HEK293 (cell line): ENCODE measurements around the gene POLR1B.

Experiments used
- CTCF ChIA-PET: fragments of 350-600 bp; formaldehyde crosslinking; extraction: SDS; loops from one replicate; lab custom pipeline; 2021; ENCODE audit warnings: antibody characterized with exemption; lab: Yijun Ruan, JAX
- POLR2A ChIA-PET: fragments of 300-600 bp; formaldehyde crosslinking; extraction: SDS; loops from one replicate; lab custom pipeline; 2020; ENCODE audit warnings: antibody characterized with exemption, inconsistent platforms; lab: Yijun Ruan, JAX
- H3K27ac ChIP-seq: fragments of 200-500 bp; sonication (Bioruptor generic); 2 replicates; pipeline ENCODE4 v1.5.1; 2014; ENCODE audit warnings: low read depth, low read length, control low read depth, inconsistent platforms; ENCODE audit errors: extremely low read depth
- H3K36me3 ChIP-seq, 2 experiments: fragments of 200-500 bp in 1 of 2; sonication (Bioruptor generic) in 1 of 2; 1 replicate in 1 of 2; 2 replicates in 1 of 2; pipeline ENCODE4 v1.5.1; 2014 to 2017; ENCODE audit warnings: inconsistent platforms in 2 of 2, low read length in 2 of 2; ENCODE audit not compliant: control insufficient read depth in 2 of 2, insufficient read depth in 1 of 2
- H3K4me1 ChIP-seq: fragments of 200-500 bp; sonication (Bioruptor generic); 2 replicates; pipeline ENCODE4 v1.5.1; 2014; ENCODE audit warnings: mild to moderate bottlenecking, low read length, inconsistent platforms; ENCODE audit not compliant: control insufficient read depth, insufficient read depth
- H3K4me3 ChIP-seq: 2 replicates; pipeline ENCODE4 v1.5.1; 2011; ENCODE audit warnings: low read depth, mild to moderate bottlenecking, control low read depth, low read length, moderate library complexity
- H3K9me3 ChIP-seq: fragments of 200-500 bp; sonication (Bioruptor generic); 2 replicates; pipeline ENCODE4 v1.5.1; 2014; ENCODE audit warnings: low read depth, low read length, inconsistent platforms; ENCODE audit not compliant: control insufficient read depth, insufficient read depth
- HOXC10 ChIP-seq: sonication (generic); formaldehyde crosslinking; IDR thresholded peaks from 2 replicates; pipeline ENCODE4 v1.8.1; 2023; ENCODE audit warnings: mild to moderate bottlenecking, missing genetic modification reagents
- KLF16 ChIP-seq: fragments of 450-650 bp; formaldehyde crosslinking; IDR thresholded peaks from 2 replicates; pipeline ENCODE4 v1.5.1; 2017; ENCODE audit warnings: missing biosample characterization, missing genetic modification characterization
- SCRT2 ChIP-seq: fragments of 450-650 bp; formaldehyde crosslinking; IDR thresholded peaks from 2 replicates; pipeline ENCODE4 v1.5.1; 2016; ENCODE audit warnings: missing biosample characterization, missing genetic modification characterization
- TRIM28 ChIP-seq: IDR thresholded peaks from 2 replicates; pipeline ENCODE4 v1.6.1; 2011; ENCODE audit warnings: low read length, control low read depth, borderline replicate concordance
- ZBTB8A ChIP-seq: fragments of 450-650 bp; formaldehyde crosslinking; IDR thresholded peaks from 2 replicates; pipeline ENCODE4 v1.5.1; 2016; ENCODE audit warnings: missing biosample characterization, missing genetic modification characterization
- ZNF132 ChIP-seq: fragments of 450-650 bp; formaldehyde crosslinking; IDR thresholded peaks from 2 replicates; pipeline ENCODE4 v1.5.1; 2017; ENCODE audit warnings: missing biosample characterization, missing genetic modification characterization, borderline replicate concordance
- ZNF133 ChIP-seq: fragments of 450-650 bp; formaldehyde crosslinking; IDR thresholded peaks from 2 replicates; pipeline ENCODE4 v1.5.1; 2016; ENCODE audit warnings: missing biosample characterization, missing genetic modification characterization
- ZNF335 ChIP-seq: fragments of 450-650 bp; formaldehyde crosslinking; conservative IDR thresholded peaks from 2 replicates; pipeline ENCODE4 v1.5.1; 2016; ENCODE audit warnings: missing biosample characterization, missing genetic modification characterization
- ZNF350 ChIP-seq: fragments of 450-650 bp; formaldehyde crosslinking; IDR thresholded peaks from 2 replicates; pipeline ENCODE4 v1.5.0; 2017; ENCODE audit warnings: missing biosample characterization, mild to moderate bottlenecking, missing genetic modification characterization
- ZNF404 ChIP-seq: fragments of 450-650 bp; formaldehyde crosslinking; IDR thresholded peaks from 2 replicates; pipeline ENCODE4 v1.5.1; 2017; ENCODE audit warnings: missing biosample characterization, missing genetic modification characterization
- ZNF624 ChIP-seq: fragments of 450-650 bp; formaldehyde crosslinking; IDR thresholded peaks from 2 replicates; pipeline ENCODE4 v1.5.1; 2017; ENCODE audit warnings: missing biosample characterization, missing genetic modification characterization
- TF ChIP-seq, protein P1 (sequence below): fragments of 450-650 bp; formaldehyde crosslinking; IDR thresholded peaks from 2 replicates; pipeline ENCODE4; 2016; ENCODE audit warnings: missing biosample characterization, missing genetic modification characterization
- TF ChIP-seq, protein P2 (sequence below): fragments of 450-650 bp; formaldehyde crosslinking; IDR thresholded peaks from 2 replicates; pipeline ENCODE4 v1.5.1; 2016; ENCODE audit warnings: missing biosample characterization, missing genetic modification characterization
- TF ChIP-seq, protein P3 (sequence below): fragments of 450-650 bp; formaldehyde crosslinking; IDR thresholded peaks from 2 replicates; pipeline ENCODE4 v1.5.1; 2017; ENCODE audit warnings: missing biosample characterization, missing genetic modification characterization
- TF ChIP-seq, protein P4 (sequence below): fragments of 450-650 bp; IDR thresholded peaks from 2 replicates; pipeline ENCODE4 v1.5.1; 2018; ENCODE audit warnings: missing biosample characterization, mild to moderate bottlenecking, missing genetic modification characterization
- TF ChIP-seq, protein P5 (sequence below): fragments of 450-650 bp; formaldehyde crosslinking; IDR thresholded peaks from 2 replicates; pipeline ENCODE4 v1.5.1; 2016; ENCODE audit warnings: missing biosample characterization, missing genetic modification characterization
- TF ChIP-seq, protein P6 (sequence below): fragments of 450-650 bp; formaldehyde crosslinking; IDR thresholded peaks from 2 replicates; pipeline ENCODE4 v1.5.1; 2016; ENCODE audit warnings: missing biosample characterization, missing genetic modification characterization

POLR1B gene

DNA sequence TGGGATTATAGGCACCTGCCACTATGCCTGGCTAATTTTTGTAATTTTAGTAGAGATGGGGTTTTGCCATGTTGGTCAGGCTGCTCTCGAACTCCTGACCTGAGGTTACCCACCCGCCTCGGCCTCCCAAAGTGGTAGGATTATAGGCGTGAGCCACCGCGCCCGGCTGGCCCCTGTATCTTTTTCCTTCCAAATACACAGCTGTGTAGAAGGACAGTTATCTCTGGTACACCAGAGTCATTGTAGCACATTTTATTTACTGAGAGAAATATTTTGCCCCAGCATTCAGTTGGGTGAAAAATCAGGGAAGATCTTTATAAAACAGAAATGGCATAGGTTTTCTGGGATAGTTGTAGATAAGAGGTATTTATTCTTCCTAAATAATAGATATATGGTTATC lies 23.5 kb upstream of the POLR1B start (continued):
- TF ChIP-seq, protein P1, sequence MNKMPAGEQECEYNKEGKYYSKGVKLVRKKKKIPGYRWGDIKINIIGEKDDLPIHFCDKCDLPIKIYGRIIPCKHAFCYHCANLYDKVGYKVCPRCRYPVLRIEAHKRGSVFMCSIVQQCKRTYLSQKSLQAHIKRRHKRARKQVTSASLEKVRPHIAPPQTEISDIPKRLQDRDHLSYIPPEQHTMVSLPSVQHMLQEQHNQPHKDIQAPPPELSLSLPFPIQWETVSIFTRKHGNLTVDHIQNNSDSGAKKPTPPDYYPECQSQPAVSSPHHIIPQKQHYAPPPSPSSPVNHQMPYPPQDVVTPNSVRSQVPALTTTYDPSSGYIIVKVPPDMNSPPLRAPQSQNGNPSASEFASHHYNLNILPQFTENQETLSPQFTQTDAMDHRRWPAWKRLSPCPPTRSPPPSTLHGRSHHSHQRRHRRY (tag by site-specific recombination): no peak
- TF ChIP-seq, protein P2, sequence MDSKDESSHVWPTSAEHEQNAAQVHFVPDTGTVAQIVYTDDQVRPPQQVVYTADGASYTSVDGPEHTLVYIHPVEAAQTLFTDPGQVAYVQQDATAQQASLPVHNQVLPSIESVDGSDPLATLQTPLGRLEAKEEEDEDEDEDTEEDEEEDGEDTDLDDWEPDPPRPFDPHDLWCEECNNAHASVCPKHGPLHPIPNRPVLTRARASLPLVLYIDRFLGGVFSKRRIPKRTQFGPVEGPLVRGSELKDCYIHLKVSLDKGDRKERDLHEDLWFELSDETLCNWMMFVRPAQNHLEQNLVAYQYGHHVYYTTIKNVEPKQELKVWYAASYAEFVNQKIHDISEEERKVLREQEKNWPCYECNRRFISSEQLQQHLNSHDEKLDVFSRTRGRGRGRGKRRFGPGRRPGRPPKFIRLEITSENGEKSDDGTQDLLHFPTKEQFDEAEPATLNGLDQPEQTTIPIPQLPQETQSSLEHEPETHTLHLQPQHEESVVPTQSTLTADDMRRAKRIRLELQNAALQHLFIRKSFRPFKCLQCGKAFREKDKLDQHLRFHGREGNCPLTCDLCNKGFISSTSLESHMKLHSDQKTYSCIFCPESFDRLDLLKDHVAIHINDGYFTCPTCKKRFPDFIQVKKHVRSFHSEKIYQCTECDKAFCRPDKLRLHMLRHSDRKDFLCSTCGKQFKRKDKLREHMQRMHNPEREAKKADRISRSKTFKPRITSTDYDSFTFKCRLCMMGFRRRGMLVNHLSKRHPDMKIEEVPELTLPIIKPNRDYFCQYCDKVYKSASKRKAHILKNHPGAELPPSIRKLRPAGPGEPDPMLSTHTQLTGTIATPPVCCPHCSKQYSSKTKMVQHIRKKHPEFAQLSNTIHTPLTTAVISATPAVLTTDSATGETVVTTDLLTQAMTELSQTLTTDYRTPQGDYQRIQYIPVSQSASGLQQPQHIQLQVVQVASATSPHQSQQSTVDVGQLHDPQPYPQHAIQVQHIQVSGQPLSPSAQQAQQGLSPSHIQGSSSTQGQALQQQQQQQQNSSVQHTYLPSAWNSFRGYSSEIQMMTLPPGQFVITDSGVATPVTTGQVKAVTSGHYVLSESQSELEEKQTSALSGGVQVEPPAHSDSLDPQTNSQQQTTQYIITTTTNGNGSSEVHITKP (tag by site-specific recombination): no peak
- TF ChIP-seq ZNF335 (tag by site-specific recombination) (no peak), ZNF404 (tag by site-specific recombination) (no peak), ZNF133 (tag by site-specific recombination) (no peak)
- TF ChIP-seq, protein P3, sequence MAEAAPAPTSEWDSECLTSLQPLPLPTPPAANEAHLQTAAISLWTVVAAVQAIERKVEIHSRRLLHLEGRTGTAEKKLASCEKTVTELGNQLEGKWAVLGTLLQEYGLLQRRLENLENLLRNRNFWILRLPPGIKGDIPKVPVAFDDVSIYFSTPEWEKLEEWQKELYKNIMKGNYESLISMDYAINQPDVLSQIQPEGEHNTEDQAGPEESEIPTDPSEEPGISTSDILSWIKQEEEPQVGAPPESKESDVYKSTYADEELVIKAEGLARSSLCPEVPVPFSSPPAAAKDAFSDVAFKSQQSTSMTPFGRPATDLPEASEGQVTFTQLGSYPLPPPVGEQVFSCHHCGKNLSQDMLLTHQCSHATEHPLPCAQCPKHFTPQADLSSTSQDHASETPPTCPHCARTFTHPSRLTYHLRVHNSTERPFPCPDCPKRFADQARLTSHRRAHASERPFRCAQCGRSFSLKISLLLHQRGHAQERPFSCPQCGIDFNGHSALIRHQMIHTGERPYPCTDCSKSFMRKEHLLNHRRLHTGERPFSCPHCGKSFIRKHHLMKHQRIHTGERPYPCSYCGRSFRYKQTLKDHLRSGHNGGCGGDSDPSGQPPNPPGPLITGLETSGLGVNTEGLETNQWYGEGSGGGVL (tag by site-specific recombination): no peak

DNA sequence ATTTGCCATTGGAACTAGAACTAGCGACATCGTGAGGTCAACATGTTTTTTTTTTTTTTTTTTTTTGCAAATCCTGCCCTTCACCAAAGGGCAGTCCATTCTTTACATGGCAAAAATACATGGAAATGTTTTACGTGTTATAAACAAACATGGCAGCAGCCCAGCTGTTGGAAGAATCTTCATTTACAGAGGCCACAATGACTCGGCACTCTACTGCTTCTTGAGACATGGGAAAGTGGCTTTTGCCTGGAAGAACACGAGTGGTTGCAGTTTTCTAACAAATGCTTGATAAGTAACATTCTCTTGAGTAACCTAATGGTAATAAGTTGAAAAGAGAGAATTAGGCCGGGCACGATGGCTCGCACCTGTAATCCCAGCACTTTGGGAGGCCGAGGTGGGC lies 22.8 kb upstream of the POLR1B start:
- TF ChIP-seq KLF16: no peak
- TF ChIP-seq, protein P4, sequence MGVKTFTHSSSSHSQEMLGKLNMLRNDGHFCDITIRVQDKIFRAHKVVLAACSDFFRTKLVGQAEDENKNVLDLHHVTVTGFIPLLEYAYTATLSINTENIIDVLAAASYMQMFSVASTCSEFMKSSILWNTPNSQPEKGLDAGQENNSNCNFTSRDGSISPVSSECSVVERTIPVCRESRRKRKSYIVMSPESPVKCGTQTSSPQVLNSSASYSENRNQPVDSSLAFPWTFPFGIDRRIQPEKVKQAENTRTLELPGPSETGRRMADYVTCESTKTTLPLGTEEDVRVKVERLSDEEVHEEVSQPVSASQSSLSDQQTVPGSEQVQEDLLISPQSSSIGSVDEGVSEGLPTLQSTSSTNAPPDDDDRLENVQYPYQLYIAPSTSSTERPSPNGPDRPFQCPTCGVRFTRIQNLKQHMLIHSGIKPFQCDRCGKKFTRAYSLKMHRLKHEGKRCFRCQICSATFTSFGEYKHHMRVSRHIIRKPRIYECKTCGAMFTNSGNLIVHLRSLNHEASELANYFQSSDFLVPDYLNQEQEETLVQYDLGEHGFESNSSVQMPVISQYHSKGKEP (tag by site-specific recombination): no peak
- TF ChIP-seq TRIM28: no peak
- TF ChIP-seq ZNF132 (tag by site-specific recombination): no peak
- no peak for TF ChIP-seq ZBTB8A (tag by site-specific recombination)
- TF ChIP-seq, protein P5, sequence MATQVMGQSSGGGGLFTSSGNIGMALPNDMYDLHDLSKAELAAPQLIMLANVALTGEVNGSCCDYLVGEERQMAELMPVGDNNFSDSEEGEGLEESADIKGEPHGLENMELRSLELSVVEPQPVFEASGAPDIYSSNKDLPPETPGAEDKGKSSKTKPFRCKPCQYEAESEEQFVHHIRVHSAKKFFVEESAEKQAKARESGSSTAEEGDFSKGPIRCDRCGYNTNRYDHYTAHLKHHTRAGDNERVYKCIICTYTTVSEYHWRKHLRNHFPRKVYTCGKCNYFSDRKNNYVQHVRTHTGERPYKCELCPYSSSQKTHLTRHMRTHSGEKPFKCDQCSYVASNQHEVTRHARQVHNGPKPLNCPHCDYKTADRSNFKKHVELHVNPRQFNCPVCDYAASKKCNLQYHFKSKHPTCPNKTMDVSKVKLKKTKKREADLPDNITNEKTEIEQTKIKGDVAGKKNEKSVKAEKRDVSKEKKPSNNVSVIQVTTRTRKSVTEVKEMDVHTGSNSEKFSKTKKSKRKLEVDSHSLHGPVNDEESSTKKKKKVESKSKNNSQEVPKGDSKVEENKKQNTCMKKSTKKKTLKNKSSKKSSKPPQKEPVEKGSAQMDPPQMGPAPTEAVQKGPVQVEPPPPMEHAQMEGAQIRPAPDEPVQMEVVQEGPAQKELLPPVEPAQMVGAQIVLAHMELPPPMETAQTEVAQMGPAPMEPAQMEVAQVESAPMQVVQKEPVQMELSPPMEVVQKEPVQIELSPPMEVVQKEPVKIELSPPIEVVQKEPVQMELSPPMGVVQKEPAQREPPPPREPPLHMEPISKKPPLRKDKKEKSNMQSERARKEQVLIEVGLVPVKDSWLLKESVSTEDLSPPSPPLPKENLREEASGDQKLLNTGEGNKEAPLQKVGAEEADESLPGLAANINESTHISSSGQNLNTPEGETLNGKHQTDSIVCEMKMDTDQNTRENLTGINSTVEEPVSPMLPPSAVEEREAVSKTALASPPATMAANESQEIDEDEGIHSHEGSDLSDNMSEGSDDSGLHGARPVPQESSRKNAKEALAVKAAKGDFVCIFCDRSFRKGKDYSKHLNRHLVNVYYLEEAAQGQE (tag by site-specific recombination): no peak
- TF ChIP-seq SCRT2: no peak
- TF ChIP-seq ZNF624: no peak
- TF ChIP-seq, protein P6, sequence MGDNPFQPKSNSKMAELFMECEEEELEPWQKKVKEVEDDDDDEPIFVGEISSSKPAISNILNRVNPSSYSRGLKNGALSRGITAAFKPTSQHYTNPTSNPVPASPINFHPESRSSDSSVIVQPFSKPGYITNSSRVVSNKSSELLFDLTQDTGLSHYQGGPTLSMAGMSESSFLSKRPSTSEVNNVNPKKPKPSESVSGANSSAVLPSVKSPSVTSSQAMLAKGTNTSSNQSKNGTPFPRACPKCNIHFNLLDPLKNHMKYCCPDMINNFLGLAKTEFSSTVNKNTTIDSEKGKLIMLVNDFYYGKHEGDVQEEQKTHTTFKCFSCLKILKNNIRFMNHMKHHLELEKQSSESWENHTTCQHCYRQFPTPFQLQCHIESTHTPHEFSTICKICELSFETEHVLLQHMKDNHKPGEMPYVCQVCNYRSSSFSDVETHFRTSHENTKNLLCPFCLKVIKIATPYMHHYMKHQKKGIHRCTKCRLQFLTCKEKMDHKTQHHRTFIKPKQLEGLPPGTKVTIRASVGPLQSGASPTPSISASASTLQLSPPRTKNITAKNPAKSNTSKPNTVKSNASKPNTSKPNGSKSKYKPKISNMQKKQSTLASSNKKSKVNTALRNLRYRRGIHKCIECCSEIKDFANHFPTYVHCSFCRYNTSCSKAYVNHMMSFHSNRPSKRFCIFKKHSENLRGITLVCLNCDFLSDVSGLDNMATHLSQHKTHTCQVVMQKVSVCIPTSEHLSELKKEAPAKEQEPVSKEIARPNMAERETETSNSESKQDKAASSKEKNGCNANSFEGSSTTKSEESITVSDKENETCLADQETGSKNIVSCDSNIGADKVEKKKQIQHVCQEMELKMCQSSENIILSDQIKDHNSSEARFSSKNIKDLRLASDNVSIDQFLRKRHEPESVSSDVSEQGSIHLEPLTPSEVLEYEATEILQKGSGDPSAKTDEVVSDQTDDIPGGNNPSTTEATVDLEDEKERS (tag by site-specific recombination): no peak
- no peak for TF ChIP-seq HOXC10 (CRISPR knock-in tag)
- TF ChIP-seq ZNF350 (tag by site-specific recombination): no peak
- no peaks in the 10 kb centered on the region for H3K9me3 ChIP-seq
- H3K36me3 ChIP-seq: peaks cover 17 to 64% of the 10 kb centered on the region in 2 experiments
- no peaks in the 10 kb centered on the region for H3K4me1 ChIP-seq
- CTCF ChIA-PET: no interaction called here
- POLR2A ChIA-PET: no interaction called here
- no peak overlapping the region for H3K4me3 ChIP-seq
- H3K27ac ChIP-seq: no peak overlapping the region
